SK-N-MC (cell line): Measurements from ENCODE around the gene PVALEF.

Experiments
- EZH2 ChIP-seq: fragments of 200-600 bp; sonication (generic); IDR thresholded peaks from one replicate; pipeline ENCODE4 v1.6.1; 2017; ENCODE audit warnings: antibody characterized with exemption
- FOXP2 ChIP-seq: optimal IDR thresholded peaks from 2 replicates; pipeline ENCODE3; 2011; ENCODE audit warnings: mild to moderate bottlenecking, moderate library complexity; ENCODE audit not compliant: insufficient read depth; ENCODE audit errors: extremely low read length, control extremely low read depth

DNA sequence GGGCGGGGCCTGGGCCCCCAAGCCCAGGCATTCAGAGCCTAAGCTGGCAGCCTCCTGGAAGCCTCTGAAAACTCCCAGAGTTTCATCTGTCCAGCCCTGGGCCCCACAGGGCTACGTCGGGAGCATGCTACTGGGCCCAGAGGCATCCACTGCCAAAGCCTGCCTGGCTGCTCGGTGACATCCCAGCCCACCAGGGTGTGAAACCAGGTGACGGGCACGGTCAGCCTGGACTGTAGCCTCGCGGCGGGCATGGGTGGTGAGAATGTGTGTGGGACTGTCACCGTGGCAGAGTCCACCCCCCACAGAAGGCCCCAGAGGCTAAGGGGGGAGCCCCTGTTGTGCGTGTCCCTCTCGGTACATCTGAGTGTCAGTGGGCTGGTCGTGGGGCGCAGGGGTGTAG is 26.3 kb downstream of the PVALEF start:
- TF ChIP-seq EZH2 (no peak), FOXP2 (no peak)
